ENCODE measurements around the gene B3GNT5. TPM values are rescaled to one million over a fixed set of nuclear protein-coding genes. Genes with fewer than 3 reads are reported as not detected.

Gene B3GNT5
- total and polyA plus RNA-seq, 2 of the 8 experiments (the other 6 are each of a cell fraction or from before 2014, with no cell fraction given): 2.4 to 9.7 TPM

DNA sequence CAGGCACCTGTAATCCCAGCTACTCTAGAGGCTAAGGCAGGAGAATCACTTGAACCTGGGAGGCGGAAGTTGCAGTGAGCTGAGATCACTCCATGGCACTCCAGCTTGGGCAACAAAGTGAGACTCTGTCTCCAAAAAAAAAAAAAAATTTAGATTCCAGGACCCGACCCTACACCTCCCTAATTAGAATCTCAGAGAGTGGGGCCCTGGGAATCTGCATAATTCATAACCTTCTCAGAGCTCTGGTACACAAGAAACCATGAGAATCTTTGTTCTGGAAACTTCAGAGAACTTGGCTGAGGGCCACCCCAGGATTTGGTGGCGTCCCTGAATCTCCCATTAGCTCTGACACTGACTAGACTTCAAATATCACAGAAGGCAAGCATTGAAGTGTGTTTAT is 31.5 kb downstream of the B3GNT5 start (continued):
- TF ChIP-seq CHD7 (IDR thresholded peaks at IDR 0.05; ENCODE audit: insufficient replicate concordance, low read length): no peak
- TF ChIP-seq TEAD4 (IDR thresholded peaks at IDR 0.05; ENCODE audit: low read depth, low read length): no peak
- no peak for TF ChIP-seq KDM1A (IDR thresholded peaks at IDR 0.05; ENCODE audit: borderline replicate concordance, low read length)

All from H1 (cell line).